GM10266 (cell line): Measurements from ENCODE around the gene PRIMA1.

ENCODE experiments used
- DNase-seq: peaks from one replicate; pipeline ENCODE4 v3.0.0; 2012; ENCODE audit errors: extremely low spot score
- TF ChIP-seq, protein P1 (sequence below): IDR thresholded peaks from 2 replicates; pipeline ENCODE4 v1.5.1; 2012; ENCODE audit warnings: mild to moderate bottlenecking, low read depth; ENCODE audit not compliant: control insufficient read depth, insufficient read depth; ENCODE audit errors: missing control alignments

PRIMA1 gene

DNA sequence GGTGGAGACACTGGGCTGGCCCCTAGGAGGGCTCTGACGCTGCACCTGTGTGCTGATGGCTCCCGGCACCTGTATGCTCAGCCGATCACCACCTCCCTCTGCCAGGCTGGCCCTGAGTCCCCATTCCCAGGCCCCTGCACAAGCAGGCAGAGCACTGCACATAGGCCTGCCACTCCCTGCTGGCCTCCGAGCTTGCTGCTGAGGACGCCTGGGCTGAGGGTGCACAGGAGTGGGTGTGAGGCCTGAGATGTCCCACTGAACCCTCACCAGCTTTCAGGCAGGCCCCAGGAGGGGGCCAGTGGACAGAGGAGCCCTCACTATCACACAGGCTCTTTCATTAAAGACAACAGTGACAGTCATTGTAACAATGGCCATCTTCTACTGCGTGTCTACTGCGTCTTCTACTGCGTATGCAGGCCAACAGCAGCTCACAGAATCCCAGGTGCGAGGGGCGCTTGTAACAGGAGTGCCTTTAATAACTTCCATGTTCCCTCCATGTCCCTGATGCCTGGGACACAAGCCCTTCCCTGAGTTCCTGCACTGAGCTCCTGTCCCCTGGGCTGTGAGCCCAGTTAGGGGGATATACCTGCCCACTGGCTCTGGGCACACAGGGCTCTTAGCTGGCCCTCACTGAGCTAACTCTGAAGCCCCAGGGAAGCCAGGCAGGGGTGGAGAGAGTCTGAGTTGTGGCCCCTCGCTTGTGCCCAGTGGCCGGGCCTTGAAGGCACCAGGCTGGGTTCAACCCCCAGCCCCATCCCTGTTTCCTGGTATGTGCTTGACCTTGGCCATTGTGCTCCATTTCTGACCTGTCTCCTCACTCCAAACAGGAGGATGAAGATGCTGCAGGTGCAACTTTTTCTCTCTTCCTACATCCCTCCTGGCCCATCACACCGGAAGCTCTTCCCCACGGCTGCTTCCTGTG, 71.3 kb downstream of the PRIMA1 start:
- TF ChIP-seq, protein P1, sequence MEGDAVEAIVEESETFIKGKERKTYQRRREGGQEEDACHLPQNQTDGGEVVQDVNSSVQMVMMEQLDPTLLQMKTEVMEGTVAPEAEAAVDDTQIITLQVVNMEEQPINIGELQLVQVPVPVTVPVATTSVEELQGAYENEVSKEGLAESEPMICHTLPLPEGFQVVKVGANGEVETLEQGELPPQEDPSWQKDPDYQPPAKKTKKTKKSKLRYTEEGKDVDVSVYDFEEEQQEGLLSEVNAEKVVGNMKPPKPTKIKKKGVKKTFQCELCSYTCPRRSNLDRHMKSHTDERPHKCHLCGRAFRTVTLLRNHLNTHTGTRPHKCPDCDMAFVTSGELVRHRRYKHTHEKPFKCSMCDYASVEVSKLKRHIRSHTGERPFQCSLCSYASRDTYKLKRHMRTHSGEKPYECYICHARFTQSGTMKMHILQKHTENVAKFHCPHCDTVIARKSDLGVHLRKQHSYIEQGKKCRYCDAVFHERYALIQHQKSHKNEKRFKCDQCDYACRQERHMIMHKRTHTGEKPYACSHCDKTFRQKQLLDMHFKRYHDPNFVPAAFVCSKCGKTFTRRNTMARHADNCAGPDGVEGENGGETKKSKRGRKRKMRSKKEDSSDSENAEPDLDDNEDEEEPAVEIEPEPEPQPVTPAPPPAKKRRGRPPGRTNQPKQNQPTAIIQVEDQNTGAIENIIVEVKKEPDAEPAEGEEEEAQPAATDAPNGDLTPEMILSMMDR = no peak

DNA sequence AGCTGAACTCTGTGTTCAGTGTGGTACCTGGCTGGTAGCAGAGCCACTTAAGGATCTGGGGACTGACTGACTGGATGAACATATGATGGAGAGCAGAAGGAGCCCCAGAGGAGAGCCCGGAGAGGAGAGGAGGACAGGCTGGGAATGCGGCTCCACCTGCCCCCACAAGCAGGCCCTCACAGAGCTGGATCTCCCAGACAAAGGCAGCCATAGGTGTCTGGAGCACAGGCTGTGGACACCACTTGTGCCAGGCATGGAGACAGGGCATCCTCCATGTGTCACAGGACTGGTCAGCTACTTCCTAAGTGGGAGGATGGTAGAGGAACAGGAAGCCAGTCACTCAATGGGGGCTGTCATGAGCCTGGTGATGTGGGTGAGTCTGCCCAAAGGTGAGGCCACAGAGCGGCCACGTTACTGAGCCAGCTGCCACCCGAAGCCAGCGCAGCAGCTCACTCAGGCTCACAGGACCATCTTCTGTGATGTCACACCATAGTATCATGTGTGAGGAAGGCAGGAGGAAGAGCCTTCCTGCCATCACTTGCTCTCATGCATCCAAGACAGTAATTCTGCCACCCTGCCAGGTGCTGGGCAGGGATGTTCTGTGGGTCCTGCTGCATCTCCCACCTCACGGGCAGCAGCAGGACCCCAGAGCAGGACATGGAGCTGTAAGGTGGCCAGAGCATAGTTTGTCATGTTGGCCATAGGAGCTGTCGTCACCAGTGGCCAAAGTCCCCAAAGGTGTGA, 72.1 kb downstream of the PRIMA1 start:
- DNase-seq = no peak
- TF ChIP-seq, protein P1 = no peak

More for the DNA sequence above, 71.3 kb downstream of the PRIMA1 start:
- no peak for DNase-seq

DNA sequence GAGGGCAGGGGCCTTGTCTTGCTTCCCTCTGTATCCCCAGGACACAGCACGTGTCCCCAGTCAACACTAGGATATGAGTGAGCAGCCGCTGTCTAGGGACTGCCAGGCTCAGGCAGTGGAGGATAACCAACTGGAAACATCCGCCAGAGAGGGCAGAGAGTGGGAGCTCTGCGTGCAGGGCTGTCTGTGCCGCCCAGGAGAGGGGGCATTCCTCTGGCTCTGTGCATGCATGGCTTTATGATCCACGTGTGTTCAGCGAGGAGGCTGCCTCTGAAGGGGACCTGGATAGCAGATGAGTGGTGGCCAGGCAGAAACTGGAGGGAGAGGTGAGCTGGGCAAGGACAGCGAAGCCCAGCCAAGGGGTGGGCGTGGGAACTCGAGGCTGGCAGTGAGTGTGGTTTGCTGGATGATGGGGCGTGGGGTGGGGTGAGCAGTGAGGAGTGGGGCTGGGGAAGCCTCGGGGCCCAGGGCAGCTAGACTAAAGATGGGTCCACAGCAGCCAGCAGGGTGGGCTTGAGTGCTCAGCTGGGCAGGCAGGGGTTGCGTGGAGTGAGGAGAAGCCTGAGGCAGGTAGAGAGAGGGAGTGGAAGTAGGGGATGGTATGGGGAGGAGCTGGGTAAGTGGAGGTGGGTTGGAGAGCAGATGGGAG, 72.9 kb downstream of the PRIMA1 start:
- TF ChIP-seq, protein P1 = no peak
- no peak for DNase-seq

DNA sequence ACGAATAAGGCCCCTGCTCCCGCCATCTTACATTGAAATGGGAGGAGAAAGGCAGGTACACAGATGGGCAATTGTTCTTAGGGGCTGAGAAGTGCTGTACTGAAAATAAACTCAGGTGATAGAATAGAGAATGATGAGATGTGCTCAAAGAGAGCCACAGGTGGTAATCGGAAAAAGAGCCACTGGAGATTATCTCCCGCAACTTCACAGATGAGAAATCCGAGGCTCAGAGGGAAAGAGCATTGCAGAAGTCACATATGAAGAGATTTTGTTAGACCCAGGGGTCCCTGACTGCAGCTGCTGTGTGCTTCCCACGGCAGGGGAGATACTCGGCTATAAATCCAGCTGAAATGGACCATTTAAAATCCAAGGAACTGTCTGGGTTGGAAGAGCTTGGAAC, 73.7 kb downstream of the PRIMA1 start:
- DNase-seq = no peak

DNA sequence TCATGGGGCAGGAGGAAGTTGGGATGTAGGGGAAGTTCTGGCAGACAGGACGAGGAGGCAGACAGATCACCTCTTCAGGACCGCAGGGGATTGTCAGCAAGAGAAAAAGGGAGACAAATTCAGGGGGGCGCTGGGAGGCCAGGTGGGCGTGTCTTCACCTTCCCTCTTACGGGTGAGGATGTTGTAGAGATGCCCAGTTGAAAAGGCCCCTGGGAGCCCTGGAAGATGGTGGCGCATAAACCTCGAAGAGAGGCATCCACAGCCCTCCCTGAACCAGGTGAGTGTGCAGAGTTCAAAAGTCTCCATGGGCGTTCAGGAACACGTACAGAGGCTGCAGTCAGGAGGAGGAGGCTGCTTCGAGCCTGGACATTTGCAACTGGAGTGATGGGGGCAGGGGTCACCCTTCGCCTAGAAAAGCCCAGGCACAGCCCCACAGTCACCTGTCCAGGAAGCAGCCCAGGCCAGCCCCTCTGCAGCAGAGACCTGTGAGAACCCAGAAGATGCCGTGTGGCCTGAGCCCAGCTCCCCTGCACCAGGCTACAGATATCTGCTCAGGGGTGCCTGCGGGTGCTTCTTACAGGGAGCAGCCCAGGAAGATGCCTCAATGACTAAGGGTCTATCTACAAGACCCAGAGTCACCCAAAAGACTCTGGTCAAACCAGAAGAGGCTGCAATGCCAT, 74.4 kb downstream of the PRIMA1 start:
- DNase-seq = no peak
- TF ChIP-seq, protein P1 = no peak

More for the DNA sequence above, 73.7 kb downstream of the PRIMA1 start:
- TF ChIP-seq, protein P1 = no peak

DNA sequence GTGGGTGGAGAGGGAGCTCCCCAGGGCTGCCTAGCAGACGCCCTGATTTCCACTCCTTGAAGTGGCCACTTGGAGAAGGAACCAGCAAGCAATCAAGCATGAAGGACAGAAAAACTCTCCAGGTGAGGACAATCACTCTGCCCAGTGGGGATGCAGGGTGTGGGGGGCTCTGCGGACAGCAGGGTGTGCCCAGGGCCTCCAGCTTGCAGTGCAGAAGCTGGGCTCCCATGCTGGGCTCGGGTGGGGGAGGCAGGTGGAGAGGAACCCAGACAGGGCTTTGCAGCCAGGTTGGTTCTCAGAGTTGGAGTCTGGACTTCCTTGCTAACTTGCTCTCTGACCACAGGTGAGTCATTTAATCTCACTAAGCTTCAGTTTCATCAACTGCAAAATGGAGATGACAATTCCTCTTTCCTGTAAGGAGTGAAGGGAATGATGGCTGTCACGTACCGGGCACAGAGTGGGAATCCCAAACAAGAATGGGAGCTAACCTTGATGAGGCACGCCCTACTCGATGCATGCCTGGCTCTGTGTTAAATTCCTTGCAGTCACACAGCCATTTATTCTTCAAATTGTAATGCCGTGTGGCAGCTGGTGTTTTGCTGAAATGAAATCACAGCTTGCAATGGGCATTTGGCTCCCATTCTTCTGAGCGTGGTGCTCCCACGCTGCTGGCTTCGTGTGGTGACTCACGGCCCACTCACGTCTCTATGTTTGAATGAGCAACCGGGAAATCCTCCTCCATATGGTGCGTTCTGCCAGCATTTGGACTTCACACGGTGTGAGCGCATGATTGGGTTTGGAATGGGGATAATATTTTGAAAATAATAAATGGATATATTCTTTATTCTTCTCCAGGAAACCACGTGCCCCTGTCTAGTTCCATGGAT, 75.2 kb downstream of the PRIMA1 start:
- TF ChIP-seq, protein P1 = no peak
- DNase-seq = no peak
